T-helper 2 cell treated with Interferon-gamma antibody and Interleukin-4, amounts not matched to agents 5 μg/mL and 100 μg/mL, for 36 hours (primary cell): ENCODE results near the gene AKAP5.

ENCODE experiments used
- DNase-seq: peaks from one replicate; pipeline ENCODE4 v3.0.0; 2021; ENCODE audit warnings: low spot score
- H3K27ac Mint-ChIP-seq: one replicate; pipeline ENCODE4 v1.8.0; 2021; ENCODE audit warnings: mild to moderate bottlenecking, mixed read lengths
- H3K27me3 Mint-ChIP-seq: one replicate; pipeline ENCODE4 v1.8.0; 2021; ENCODE audit warnings: low read depth, mixed read lengths
- H3K36me3 Mint-ChIP-seq: one replicate; pipeline ENCODE4 v1.8.0; 2021; ENCODE audit warnings: low read depth, mixed read lengths
- H3K4me1 Mint-ChIP-seq: one replicate; pipeline ENCODE4 v1.8.0; 2021; ENCODE audit warnings: low read depth, mixed read lengths
- H3K4me3 Mint-ChIP-seq: one replicate; pipeline ENCODE4 v1.8.0; 2022; ENCODE audit warnings: mild to moderate bottlenecking, moderate library complexity, mixed read lengths
- H3K9me3 Mint-ChIP-seq: one replicate; pipeline ENCODE4 v1.8.0; 2021; ENCODE audit warnings: mixed read lengths

AKAP5 gene

DNA sequence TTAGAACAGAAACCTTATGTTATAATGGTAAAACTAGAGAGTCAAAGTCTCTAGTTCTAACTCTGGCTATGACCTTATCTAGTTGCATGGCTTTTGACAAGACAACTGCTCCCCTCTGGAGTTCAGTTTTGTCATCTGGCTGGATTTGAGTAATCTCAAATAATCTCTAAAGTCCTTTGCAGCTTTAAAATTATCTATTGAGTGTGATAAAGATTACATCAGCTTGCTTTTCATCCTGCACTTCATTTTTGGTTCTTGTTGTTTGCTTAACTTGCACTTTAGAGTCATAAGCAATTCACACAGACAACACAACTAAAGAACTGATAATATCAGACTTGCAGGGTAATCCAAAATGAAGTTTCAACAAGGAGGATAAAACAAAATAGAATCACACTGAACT, 2.3 kb downstream of the AKAP5 start:
- Mint-ChIP-seq H3K36me3 (peaks cover 12% of the 10 kb centered on the region), H3K27me3 (no peaks in the 10 kb centered on the region), H3K4me3 (peak overlapping the region; percentile 58), H3K27ac (peak overlapping the region; percentile 53), H3K9me3 (no peaks in the 10 kb centered on the region), H3K4me1 (peaks cover 37% of the 10 kb centered on the region)
- no peak for DNase-seq

DNA sequence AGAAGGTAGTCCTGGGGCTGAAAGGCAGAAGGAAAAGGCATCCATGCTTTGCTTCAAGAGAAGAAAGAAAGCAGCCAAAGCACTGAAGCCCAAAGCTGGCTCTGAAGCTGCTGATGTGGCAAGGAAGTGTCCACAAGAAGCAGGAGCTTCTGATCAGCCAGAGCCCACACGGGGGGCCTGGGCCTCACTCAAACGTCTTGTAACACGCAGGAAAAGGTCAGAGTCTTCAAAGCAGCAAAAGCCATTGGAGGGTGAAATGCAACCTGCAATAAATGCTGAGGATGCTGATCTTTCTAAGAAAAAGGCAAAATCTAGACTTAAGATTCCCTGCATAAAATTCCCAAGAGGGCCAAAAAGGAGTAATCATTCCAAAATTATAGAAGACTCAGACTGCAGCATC, 3.2 kb downstream of the AKAP5 start:
- Mint-ChIP-seq H3K27ac (no peak overlapping the region), H3K9me3 (no peaks in the 10 kb centered on the region), H3K4me3 (no peak overlapping the region), H3K4me1 (peaks cover 35% of the 10 kb centered on the region), H3K27me3 (no peaks in the 10 kb centered on the region), H3K36me3 (peaks cover 12% of the 10 kb centered on the region)
- DNase-seq: no peak

DNA sequence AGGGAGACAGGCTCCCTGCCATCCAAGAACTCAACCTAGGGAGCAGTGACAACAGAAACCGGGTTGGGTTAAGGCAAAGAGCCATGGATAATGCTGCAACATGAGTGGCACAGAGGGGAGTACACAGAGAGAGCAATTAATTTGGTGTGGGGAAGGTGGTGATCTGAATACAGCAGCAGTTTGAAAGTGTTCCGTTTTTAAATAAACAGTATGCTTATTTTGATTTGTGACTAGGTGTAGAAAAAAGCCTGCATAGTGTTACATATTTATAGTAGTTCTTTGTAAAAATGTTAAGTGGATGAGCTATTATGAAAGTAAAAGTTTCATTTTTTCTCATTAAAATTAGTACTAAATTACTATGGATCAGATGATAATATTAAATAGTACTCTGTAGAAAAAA, 8.7 kb downstream of the AKAP5 start:
- no peak overlapping the region for H3K4me3 Mint-ChIP-seq
- DNase-seq: no peak
- peaks cover 13% of the 10 kb centered on the region for H3K4me1 Mint-ChIP-seq
- peaks cover 12% of the 10 kb centered on the region for H3K36me3 Mint-ChIP-seq
- no peaks in the 10 kb centered on the region for H3K9me3 Mint-ChIP-seq
- H3K27me3 Mint-ChIP-seq: no peaks in the 10 kb centered on the region
- H3K27ac Mint-ChIP-seq: no peak overlapping the region

DNA sequence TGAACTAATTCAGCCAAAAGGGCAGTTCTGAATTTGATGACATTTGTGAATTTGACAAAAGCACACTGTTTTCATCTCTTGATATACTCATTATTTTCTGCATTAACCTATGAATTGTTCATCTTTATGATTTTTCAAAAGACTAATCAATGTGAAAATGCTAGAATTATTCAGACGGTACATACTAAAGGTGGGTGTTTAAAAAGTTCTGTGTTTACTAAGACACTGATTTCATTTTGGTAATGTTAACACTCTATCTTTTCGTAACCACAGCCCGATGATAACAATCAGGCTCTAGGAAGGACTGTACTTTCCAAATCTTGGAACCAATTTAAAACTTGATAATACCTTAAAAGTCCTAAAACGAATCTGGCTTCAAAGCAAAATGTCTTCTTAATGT, 9.4 kb downstream of the AKAP5 start:
- Mint-ChIP-seq H3K4me3 (no peak overlapping the region), H3K27ac (no peak overlapping the region), H3K4me1 (peaks cover 13% of the 10 kb centered on the region), H3K36me3 (peaks cover 13% of the 10 kb centered on the region), H3K9me3 (no peaks in the 10 kb centered on the region), H3K27me3 (no peaks in the 10 kb centered on the region)
- no peak for DNase-seq

DNA sequence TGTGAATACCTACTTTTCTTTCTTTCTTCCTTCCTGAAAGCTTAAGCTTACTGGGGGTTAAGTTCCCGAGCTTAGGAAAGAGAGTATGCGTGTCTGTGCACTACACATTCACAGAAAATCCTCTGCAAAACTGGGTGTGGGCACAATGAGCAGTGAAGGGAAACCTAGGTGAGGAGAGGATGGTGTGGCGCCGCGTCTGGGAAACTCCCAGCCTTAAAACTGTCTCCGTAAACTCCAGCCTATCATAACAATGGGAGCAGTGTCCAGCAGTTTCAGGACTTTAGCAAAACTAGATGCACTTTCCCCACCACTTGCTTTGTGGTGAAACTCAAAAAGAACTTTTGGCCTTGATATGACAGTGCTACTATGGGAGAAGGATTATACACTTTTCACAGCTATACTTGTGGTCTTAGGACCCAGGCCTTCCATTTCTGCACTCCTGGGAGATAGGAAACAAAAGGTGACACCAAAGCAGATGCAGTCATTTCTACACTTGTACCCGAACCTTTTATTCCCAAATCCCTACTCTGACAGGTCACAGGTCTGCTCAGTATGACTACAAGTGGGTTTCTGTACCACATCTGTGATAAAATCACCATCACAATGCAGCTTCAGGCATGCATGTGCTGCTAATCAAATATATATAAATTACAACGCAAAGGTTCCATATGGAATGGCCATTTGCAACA, 10.4 kb downstream of the AKAP5 start:
- H3K27ac Mint-ChIP-seq: no peak overlapping the region
- DNase-seq: no peak
- no peaks in the 10 kb centered on the region for H3K27me3 Mint-ChIP-seq
- peaks cover 13% of the 10 kb centered on the region for H3K4me1 Mint-ChIP-seq
- H3K36me3 Mint-ChIP-seq: peaks cover 14% of the 10 kb centered on the region
- no peak overlapping the region for H3K4me3 Mint-ChIP-seq
- H3K9me3 Mint-ChIP-seq: no peaks in the 10 kb centered on the region

DNA sequence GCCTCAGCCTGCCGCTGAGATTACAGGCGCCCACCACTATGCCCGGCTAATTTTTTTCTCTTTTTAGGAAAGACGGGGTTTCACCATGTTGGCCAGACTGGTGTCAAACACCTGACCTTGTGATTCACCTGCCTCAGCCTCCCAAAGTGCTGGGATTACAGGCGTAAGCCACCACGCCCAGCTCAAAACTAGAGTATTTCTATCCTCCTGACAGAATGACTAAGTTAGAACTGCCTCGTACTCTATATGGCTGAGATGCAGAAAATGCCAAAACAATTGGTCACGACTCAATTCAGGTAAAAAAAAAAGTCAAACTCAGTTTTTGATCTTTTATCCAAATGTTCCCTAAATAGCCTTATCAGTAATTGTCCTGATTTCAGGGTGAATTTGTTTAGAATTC, 11.1 kb downstream of the AKAP5 start:
- no peak overlapping the region for H3K27ac Mint-ChIP-seq
- H3K27me3 Mint-ChIP-seq: no peaks in the 10 kb centered on the region
- peaks cover 14% of the 10 kb centered on the region for H3K36me3 Mint-ChIP-seq
- H3K4me1 Mint-ChIP-seq: peaks cover 13% of the 10 kb centered on the region
- no peak for DNase-seq
- no peaks in the 10 kb centered on the region for H3K9me3 Mint-ChIP-seq
- H3K4me3 Mint-ChIP-seq: no peak overlapping the region

DNA sequence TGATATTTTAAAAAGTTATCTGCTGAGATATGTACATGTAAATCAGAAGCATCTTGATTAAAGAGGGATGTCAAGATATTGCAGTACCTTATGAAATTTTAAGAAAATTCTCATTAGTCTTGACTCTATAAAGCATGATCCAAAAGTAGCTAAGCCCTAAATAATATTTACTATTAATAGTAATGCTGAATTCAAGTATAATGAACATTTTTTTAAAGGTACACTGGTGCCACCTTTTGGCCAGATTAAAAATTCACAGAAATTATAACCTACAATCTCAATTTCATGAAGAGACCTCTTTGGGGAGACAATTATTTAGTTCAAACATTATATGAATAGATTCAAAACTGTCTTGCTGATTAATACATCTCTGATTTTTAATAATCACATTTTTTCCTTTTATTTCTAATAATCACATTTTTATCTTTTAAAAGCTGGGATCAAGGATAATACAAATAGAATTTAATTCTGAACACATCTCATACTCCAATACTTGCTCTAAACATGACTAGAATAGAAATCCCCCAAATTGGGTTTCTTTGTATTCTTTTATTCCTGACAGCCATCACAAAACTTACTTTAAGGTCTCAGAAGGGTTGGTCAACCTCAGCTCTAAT, 13.4 kb downstream of the AKAP5 start:
- Mint-ChIP-seq H3K27me3 (no peaks in the 10 kb centered on the region), H3K9me3 (no peaks in the 10 kb centered on the region), H3K4me3 (no peak overlapping the region), H3K4me1 (peaks cover 19% of the 10 kb centered on the region), H3K36me3 (peaks cover 12% of the 10 kb centered on the region), H3K27ac (no peak overlapping the region)
- no peak for DNase-seq

DNA sequence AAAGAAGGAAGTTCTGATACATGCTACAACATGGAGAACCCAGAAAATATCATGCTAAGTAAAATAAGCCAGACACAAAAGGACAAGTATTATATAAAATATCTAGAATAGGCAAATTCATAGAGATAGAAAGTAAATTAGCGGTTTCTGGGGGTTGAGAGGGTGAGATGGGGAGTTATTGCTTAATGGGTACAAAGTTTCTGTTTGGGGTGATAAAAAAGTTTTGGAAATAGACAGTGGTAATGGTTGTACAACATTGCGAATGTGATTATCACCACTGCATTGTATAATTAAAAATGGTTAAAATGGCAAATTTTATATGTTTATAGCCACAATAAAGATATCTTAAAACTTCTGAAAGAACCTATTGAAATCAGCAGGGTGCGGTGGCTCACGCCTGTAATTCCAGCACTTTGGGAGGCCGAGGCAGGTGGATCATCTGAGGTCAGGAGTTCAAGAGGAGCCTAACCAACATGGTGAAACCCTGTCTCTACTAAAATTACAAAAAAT, 23.3 kb downstream of the AKAP5 start:
- no peak overlapping the region for H3K27ac Mint-ChIP-seq
- H3K4me3 Mint-ChIP-seq: no peak overlapping the region
- peaks cover 46% of the 10 kb centered on the region for H3K36me3 Mint-ChIP-seq
- no peaks in the 10 kb centered on the region for H3K27me3 Mint-ChIP-seq
- peaks cover 19% of the 10 kb centered on the region for H3K4me1 Mint-ChIP-seq
- H3K9me3 Mint-ChIP-seq: no peaks in the 10 kb centered on the region
- DNase-seq: no peak

DNA sequence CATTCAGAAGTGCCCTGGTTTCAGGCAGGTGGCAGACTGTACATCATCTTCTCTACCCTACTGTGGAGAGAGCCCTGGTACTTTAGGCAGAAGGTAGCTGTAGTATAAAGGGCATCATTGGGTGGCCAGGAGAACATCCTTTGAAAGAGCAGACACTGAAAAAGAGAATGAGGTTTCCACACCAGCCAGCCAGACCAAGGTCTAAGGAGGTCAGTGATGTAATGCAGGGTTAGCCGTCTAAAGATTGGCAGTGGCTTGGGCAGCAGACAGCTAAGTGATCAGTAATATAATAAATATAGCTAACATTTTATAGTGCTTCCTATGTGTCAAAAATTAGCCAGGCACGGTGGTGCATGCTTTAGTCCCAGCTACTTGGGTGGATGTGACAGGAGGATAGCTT, 26.3 kb downstream of the AKAP5 start:
- no peak for DNase-seq
- H3K9me3 Mint-ChIP-seq: no peaks in the 10 kb centered on the region
- H3K4me3 Mint-ChIP-seq: no peak overlapping the region
- H3K27me3 Mint-ChIP-seq: no peaks in the 10 kb centered on the region
- H3K27ac Mint-ChIP-seq: no peak overlapping the region
- peaks cover 24% of the 10 kb centered on the region for H3K4me1 Mint-ChIP-seq
- peaks cover 51% of the 10 kb centered on the region for H3K36me3 Mint-ChIP-seq

DNA sequence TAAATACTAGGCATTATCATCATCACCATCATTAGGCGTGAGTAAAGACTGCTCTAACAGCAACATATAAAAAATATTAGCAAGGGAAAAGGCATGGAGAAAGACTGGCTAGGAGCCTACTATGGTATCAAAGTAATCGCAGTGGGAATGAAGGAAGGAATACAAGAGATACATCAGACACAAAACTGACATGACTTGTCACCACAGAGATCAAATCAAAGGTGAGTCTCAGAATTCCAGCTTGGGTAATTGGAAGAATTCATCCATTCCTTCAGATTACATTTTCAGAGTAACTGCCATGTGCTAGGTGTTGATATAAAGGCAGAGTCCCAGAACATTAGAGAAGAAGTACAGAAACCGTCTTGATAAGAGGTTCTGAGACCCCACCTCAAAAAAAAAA, 28.2 kb downstream of the AKAP5 start:
- DNase-seq: no peak
- Mint-ChIP-seq H3K36me3 (peaks cover 47% of the 10 kb centered on the region), H3K4me3 (no peak overlapping the region), H3K27me3 (no peaks in the 10 kb centered on the region), H3K27ac (no peak overlapping the region), H3K9me3 (no peaks in the 10 kb centered on the region), H3K4me1 (peaks cover 34% of the 10 kb centered on the region)

DNA sequence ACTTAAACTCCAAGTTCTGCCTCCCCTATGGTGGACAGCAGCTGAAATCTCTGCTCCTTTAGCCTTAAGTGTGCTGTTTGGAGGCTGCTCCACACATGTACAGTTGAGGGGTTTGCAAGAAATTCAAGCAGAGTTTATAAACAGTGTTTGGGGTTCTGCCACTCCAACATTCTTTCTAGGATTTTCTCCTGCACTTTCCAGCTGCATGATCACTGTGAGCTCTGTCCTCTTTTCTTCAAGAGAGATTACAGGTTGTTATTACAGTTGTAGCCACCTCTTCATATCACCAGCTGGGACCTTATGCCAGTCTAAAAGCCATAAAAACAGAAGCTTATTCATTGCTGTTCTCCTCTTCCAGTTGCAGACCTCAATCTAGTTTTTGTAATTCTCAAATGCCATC, 30.0 kb downstream of the AKAP5 start:
- Mint-ChIP-seq H3K27me3 (no peaks in the 10 kb centered on the region), H3K36me3 (peaks cover 56% of the 10 kb centered on the region), H3K4me1 (peaks cover 43% of the 10 kb centered on the region), H3K9me3 (no peaks in the 10 kb centered on the region), H3K27ac (no peak overlapping the region), H3K4me3 (no peak overlapping the region)
- no peak for DNase-seq

DNA sequence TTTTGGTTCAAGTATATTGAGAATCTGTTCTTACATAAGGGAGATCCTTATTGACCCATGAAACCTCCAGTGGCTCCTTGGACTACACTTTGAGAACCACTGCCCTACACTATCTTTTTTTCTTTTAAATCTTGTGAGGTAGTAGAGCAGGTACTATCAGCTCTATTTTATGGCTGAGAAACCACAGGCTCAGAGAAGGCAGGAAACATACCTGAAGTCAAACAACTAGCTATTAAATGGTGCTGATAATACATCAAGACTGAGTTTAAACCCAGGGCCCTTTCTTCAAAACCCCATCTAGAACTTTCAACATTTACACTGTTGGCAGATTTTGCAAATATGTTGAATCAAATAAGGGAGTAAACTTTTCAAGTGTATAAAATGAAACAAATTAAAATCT, 31.5 kb downstream of the AKAP5 start:
- H3K27me3 Mint-ChIP-seq: no peaks in the 10 kb centered on the region
- H3K27ac Mint-ChIP-seq: peak overlapping the region; percentile 42
- peaks cover 46% of the 10 kb centered on the region for H3K36me3 Mint-ChIP-seq
- DNase-seq: no peak
- peaks cover 46% of the 10 kb centered on the region for H3K4me1 Mint-ChIP-seq
- no peak overlapping the region for H3K4me3 Mint-ChIP-seq
- no peaks in the 10 kb centered on the region for H3K9me3 Mint-ChIP-seq

DNA sequence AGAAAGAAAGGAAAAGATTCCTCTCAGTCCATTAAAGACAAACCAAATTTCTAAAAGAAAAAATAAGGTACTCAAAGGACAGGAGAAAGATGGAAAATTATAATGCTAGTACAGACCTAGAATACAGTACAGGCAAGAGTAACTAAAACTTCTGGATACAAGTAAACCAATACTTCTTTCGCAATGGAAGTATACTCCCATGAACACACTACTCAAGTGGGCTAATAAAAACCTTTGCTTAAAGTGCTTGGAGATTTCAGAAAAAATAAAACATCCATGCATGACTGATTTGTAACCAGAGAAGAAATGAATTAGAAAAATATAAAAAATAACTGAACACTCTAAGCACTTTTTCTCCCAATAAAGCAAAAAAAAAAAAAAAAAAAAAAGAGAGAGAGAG, 34.8 kb downstream of the AKAP5 start:
- Mint-ChIP-seq H3K27me3 (peaks cover 1% of the 10 kb centered on the region), H3K4me1 (peaks cover 40% of the 10 kb centered on the region), H3K4me3 (peak overlapping the region; percentile 97), H3K27ac (peak overlapping the region; percentile 79), H3K9me3 (no peaks in the 10 kb centered on the region), H3K36me3 (peaks cover 45% of the 10 kb centered on the region)
- DNase-seq: no peak

DNA sequence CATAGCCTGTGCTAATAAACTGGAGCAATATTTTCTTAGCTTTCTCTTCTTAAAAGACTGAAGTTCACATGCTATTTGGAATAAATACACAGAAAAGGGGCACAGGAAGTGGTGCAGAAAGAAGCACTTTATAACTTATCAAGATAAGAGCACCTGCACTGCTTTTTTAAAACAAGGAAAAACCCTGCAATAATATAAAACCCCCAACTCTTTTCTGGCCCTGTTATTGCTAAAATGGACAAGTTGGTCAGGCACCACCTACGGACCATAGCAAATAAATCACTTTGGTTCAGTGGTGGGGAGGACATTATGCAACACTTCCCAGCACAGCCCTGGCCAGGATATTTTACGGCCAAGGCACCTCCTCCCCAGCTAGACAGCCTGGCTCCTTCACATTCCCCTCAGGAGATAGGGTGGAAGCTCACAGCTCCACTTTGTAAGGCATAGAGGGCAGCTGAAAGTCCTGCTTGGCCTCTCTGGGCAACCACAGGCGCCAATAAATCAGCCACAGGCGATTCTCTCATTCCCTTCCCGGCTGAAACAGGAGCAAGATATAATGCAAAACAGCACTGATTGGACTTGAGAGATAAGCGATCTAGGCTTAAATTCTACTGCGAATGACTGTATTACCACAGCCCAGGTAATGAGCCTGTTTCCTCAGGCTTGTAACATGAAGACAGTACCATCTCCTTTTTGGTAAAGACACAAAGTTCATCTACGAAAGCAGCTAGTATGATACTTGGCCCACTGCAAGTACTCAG, 36.3 kb downstream of the AKAP5 start:
- no peak for DNase-seq
- H3K36me3 Mint-ChIP-seq: peaks cover 48% of the 10 kb centered on the region

More for the DNA sequence above, 36.3 kb downstream of the AKAP5 start:
- H3K9me3 Mint-ChIP-seq: no peaks in the 10 kb centered on the region
- peak overlapping the region; percentile 98 for H3K27ac Mint-ChIP-seq
- H3K27me3 Mint-ChIP-seq: peaks cover 2% of the 10 kb centered on the region
- peak overlapping the region; percentile 97 for H3K4me3 Mint-ChIP-seq
- peaks cover 44% of the 10 kb centered on the region for H3K4me1 Mint-ChIP-seq
